Testis (tissue), 2 donors: ENCODE data around the gene ZFYVE16.

Experiments used
- CTCF ChIP-seq, 3 experiments: fragments of 450-650 bp in 2 of 3; fragments of 200-600 bp in 1 of 3; sonication (generic) in 1 of 3; IDR thresholded peaks; one replicate each; pipeline ENCODE4 v1.5.1; 2016 to 2019; ENCODE audit warnings: antibody characterized with exemption in 3 of 3, mild to moderate bottlenecking in 2 of 3, moderate library complexity in 1 of 3
- POLR2A ChIP-seq: fragments of 450-650 bp; IDR thresholded peaks from one replicate; pipeline ENCODE4 v1.6.1; 2017; ENCODE audit warnings: antibody characterized with exemption, mild to moderate bottlenecking, moderate library complexity

GRCh38 chr5:80507663-80508062 lies 99.8 kb downstream of the ZFYVE16 start:
- TF ChIP-seq CTCF (IDR thresholded peaks at IDR 0.05) (no peak), POLR2A (no peak)
